Transverse colon (tissue), 4 donors: ENCODE results near the gene PARM1. TPM values are rescaled to one million over a fixed set of nuclear protein-coding genes. Genes with fewer than 3 reads are reported as not detected.

Experiments used
- DNase-seq: peaks from one replicate; pipeline ENCODE4 v3.0.0-alpha.2; 2019
- H3K27ac ChIP-seq, 4 donors: fragments of 200-600 bp; sonication (generic); 2 replicates each; pipeline ENCODE4 v1.5.1; 2016 to 2018; ENCODE audit warnings: inconsistent platforms in 4 of 4
- H3K27me3 ChIP-seq: fragments of 200-600 bp; sonication (generic); 2 replicates; pipeline ENCODE4 v1.5.1; 2017; ENCODE audit warnings: inconsistent platforms
- H3K36me3 ChIP-seq, 4 donors: fragments of 200-600 bp; sonication (generic); 2 replicates each; pipeline ENCODE4 v1.5.1; 2017 to 2019; ENCODE audit warnings: inconsistent platforms in 4 of 4
- H3K4me1 ChIP-seq, 4 donors: fragments of 200-600 bp; sonication (generic); 2 replicates each; pipeline ENCODE4 v1.5.1; 2017 to 2020; ENCODE audit warnings: inconsistent platforms in 4 of 4
- H3K4me3 ChIP-seq, 4 donors: fragments of 200-600 bp; sonication (generic); 1 replicate in 1 of 4; 2 replicates in 3 of 4; pipeline versions ENCODE4 v1.5.1 to v1.6.1; 2017 to 2019; ENCODE audit warnings: inconsistent platforms in 4 of 4
- H3K9me3 ChIP-seq, 2 donors: fragments of 200-600 bp; sonication (generic); 2 replicates each; pipeline ENCODE4 v1.5.1; 2017 to 2019; ENCODE audit warnings: inconsistent platforms in 2 of 2
- EP300 ChIP-seq: sonication (generic); formaldehyde crosslinking; IDR thresholded peaks from one replicate; pipeline ENCODE4 v1.6.1; 2017; ENCODE audit warnings: antibody characterized with exemption, low read depth
- POLR2A ChIP-seq: fragments of 450-650 bp; IDR thresholded peaks from one replicate; pipeline ENCODE4 v1.6.1; 2016; ENCODE audit warnings: antibody characterized with exemption, mild to moderate bottlenecking, moderate library complexity
- POLR2AphosphoS5 ChIP-seq, 3 donors: sonication (generic); formaldehyde crosslinking; IDR thresholded peaks; one replicate each; pipeline ENCODE4 v1.6.1; 2016; ENCODE audit warnings: antibody characterized with exemption in 3 of 3
- whole genome bisulfite sequencing, 2 donors: methylation state at CpG; one replicate each; pipeline ENCODE4 v1.1.5; 2018; ENCODE audit warnings: low coverage in 1 of 2; 5-methylcytosine and 5-hydroxymethylcytosine counted together
- in situ Hi-C, 4 donors: fragments of 200-750 bp; cut with MboI; loops; one replicate each; pipeline versions ENCODE4 v1.15.0 to v1.15.1; 2017; ENCODE audit warnings: low sequenced_read_pairs in 3 of 4, low pct_ligation_motif_present in 1 of 4, low pct_unique_long_range_greater_than_20kb in 1 of 4
- intact Hi-C: fragments of 100-400 bp; cut with DNase I; formaldehyde crosslinking; loops from one replicate; pipeline ENCODE4 v1.15.1; 2023; ENCODE audit warnings: low total_unique reads
- total RNA-seq, 4 donors: library from RNA; depleted of rRNA; stranded (reverse); fragments of >200 nt; gene quantifications; one replicate each; pipeline ENCODE4 v1.1.0, GENCODE V29; 2016
- TF ChIP-seq, protein P1 (sequence below), 5 experiments: fragments of 200-600 bp in 3 of 5; fragments of 450-650 bp in 2 of 5; sonication (generic) in 3 of 5; IDR thresholded peaks; 1 replicate in 2 of 5; 2 replicates in 3 of 5; pipeline ENCODE4 v1.5.1; 2016 to 2017; ENCODE audit warnings: antibody characterized with exemption in 5 of 5, inconsistent platforms in 3 of 5, mild to moderate bottlenecking in 2 of 5, moderate library complexity in 1 of 5

Gene PARM1
- total RNA-seq, 4 donors from 2014 or later, result 61.7 to 183 (median 120) TPM

DNA sequence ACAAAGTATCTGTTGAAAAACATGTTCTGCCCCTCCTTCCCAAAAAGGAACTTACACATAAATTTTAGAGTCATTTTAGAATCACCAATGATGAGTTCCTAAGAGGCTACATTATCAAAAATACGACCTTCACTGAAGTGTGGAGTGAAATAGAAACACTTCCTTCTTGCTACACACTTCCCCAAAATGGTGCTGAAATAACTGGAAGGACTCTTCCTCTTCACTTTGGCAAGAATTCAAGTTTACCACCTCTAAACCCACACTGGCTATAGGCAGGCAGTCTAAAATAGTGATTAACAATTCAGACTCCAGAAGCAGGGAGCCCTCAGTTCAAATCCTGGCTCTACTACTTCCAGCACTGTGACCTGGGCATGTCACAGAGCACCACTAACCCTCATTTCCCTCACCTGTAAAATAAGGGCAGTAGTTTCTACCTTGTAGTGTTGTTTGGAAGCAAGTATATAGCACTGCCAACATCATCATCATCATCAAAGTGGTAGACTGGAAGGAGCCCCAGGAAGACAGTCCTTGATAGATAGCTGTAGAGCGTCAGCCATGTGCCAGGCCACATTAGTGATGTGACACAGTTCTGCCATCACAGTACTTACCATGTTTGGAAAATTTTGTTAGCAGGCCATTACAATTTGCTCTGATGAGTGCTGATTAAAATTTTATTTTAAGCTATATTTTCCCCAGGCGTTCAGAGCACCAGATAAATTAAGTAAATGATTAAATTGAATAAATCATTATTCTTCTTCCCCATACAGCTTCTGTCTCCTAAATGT is 103.3 kb downstream of the PARM1 start:
- Histone ChIP-seq H3K36me3 (no peaks in the 10 kb centered on the region), H3K9me3 (no peaks in the 10 kb centered on the region), H3K27ac (peak overlapping the region in 3 of 4 donors; percentile 37 to 65 (median 42)), H3K27me3 (no peaks in the 10 kb centered on the region), H3K4me3 (no peak overlapping the region), H3K4me1 (peaks cover under 1 to 47% (median 15%) of the 10 kb centered on the region in 4 donors)
- no peak for DNase-seq
- in situ Hi-C loops (no loop called here), intact Hi-C loops (no loop called here)
- no peak for TF ChIP-seq POLR2AphosphoS5 (IDR thresholded peaks at IDR 0.05)
- TF ChIP-seq EP300, result no peak
- TF ChIP-seq, protein P1, sequence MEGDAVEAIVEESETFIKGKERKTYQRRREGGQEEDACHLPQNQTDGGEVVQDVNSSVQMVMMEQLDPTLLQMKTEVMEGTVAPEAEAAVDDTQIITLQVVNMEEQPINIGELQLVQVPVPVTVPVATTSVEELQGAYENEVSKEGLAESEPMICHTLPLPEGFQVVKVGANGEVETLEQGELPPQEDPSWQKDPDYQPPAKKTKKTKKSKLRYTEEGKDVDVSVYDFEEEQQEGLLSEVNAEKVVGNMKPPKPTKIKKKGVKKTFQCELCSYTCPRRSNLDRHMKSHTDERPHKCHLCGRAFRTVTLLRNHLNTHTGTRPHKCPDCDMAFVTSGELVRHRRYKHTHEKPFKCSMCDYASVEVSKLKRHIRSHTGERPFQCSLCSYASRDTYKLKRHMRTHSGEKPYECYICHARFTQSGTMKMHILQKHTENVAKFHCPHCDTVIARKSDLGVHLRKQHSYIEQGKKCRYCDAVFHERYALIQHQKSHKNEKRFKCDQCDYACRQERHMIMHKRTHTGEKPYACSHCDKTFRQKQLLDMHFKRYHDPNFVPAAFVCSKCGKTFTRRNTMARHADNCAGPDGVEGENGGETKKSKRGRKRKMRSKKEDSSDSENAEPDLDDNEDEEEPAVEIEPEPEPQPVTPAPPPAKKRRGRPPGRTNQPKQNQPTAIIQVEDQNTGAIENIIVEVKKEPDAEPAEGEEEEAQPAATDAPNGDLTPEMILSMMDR (IDR thresholded peaks at IDR 0.05), result no peak
- TF ChIP-seq POLR2A, result no peak
- WGBS, 2 donors, result 71 to 81% methylated on average over 2 to 3 of the region's 3 CpGs

DNA sequence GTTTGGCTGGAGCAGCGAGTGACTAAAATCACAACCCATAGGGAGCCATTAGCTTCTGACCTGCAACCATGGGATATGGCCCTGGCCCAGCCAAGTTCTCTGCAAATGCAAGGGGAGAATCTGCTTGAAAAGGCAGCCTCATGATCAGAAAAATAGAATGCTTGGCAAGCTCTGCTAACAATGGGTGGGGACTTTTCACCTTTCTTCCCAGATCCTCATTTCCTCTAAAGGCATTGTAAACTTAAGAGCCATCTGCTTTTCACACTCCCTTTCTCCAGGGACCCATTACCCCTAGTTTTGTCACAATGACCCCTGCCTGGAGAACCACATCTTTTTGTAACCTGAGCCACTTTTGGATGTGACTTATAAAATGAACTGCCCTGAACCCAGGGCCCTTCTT is 104.3 kb downstream of the PARM1 start:
- intact Hi-C loops (no loop called here), in situ Hi-C loops (no loop called here)
- no peaks in the 10 kb centered on the region for H3K36me3 ChIP-seq
- peaks cover 0 to 39% (median 10%) of the 10 kb centered on the region in 4 donors for H3K4me1 ChIP-seq
- peak overlapping the region; percentile 28 to 65 (median 40) for H3K27ac ChIP-seq
- no peaks in the 10 kb centered on the region for H3K27me3 ChIP-seq
- 50 to 65% methylated on average over 1 of the region's 1 CpG for WGBS, 2 donors
- no peak for DNase-seq
- no peaks in the 10 kb centered on the region for H3K9me3 ChIP-seq
- H3K4me3 ChIP-seq, result no peak overlapping the region
- TF ChIP-seq EP300 (no peak), POLR2A (no peak), POLR2AphosphoS5 (IDR thresholded peaks at IDR 0.05) (no peak)
- TF ChIP-seq, protein P1 (IDR thresholded peaks at IDR 0.05), result no peak

DNA sequence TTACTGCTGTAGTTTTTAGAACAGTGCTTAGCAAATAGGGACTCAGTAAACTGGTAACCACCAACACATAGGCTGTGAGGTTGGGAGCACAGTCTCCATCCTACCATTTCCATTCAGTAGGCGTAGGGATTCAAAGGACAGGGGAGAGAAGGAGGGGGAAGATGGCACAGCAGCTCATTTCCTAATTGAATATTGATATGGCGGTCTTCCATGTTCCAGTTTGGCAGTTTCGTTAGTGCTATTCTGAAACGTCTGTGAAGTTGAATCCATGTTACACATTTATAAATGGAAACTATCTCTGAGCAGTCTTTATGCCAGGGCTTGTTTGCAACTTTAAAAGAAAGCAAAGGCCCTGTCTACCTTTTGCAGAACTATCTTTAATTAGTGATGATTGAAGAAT is 105.5 kb downstream of the PARM1 start:
- intact Hi-C loops (no loop called here), in situ Hi-C loops (no loop called here)
- TF ChIP-seq POLR2A (no peak), EP300 (no peak), POLR2AphosphoS5 (IDR thresholded peaks at IDR 0.05) (no peak)
- TF ChIP-seq, protein P1 (IDR thresholded peaks at IDR 0.05), result no peak
- Histone ChIP-seq H3K4me3 (no peak overlapping the region), H3K27ac (no peak overlapping the region), H3K27me3 (no peaks in the 10 kb centered on the region), H3K36me3 (no peaks in the 10 kb centered on the region), H3K4me1 (peaks cover 0 to 47% (median 18%) of the 10 kb centered on the region in 4 donors), H3K9me3 (no peaks in the 10 kb centered on the region)
- DNase-seq, result no peak
- WGBS, 2 donors, result 88 to 100% methylated on average over 4 of the region's 4 CpGs

DNA sequence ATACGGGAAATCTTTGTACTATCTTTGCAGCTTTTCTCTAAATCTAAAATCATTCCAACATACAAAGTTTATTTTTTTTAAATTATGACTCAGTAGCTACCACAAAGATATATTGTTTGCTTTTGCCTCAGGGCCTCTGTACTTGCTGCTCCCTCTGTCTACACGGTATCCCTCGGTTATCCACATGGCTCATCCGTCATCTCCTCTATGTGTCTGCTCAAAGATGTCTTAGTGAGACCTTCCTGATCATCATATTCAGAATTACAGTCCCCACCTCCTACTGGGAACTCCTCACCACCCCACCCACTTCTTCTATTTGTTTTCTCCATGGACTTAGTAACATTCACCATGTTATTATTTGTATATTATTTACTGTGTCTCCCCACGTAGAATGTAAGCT is 107.8 kb downstream of the PARM1 start:
- no peak for DNase-seq
- WGBS, 2 donors, result 71 to 82% methylated on average over 3 to 5 of the region's 5 CpGs
- H3K36me3 ChIP-seq, result no peaks in the 10 kb centered on the region
- H3K4me3 ChIP-seq, result no peak overlapping the region
- in situ Hi-C loops (no loop called here), intact Hi-C loops (no loop called here)
- TF ChIP-seq EP300, result no peak
- TF ChIP-seq POLR2A, result no peak
- no peaks in the 10 kb centered on the region for H3K9me3 ChIP-seq
- H3K27ac ChIP-seq, result no peak overlapping the region
- no peaks in the 10 kb centered on the region for H3K27me3 ChIP-seq
- H3K4me1 ChIP-seq, result peaks cover 0 to 46% (median 19%) of the 10 kb centered on the region in 4 donors
